Breast epithelium (tissue), 3 donors: Measurements from ENCODE around the gene OPCML.

Experiments used
- CTCF ChIP-seq, 3 donors: fragments of 450-650 bp; IDR thresholded peaks; one replicate each; pipeline ENCODE4 v1.5.1; 2016 to 2017; ENCODE audit warnings: antibody characterized with exemption in 3 of 3, mild to moderate bottlenecking in 3 of 3, moderate library complexity in 3 of 3
- POLR2A ChIP-seq: fragments of 450-650 bp; IDR thresholded peaks from one replicate; pipeline ENCODE4 v1.6.1; 2016; ENCODE audit warnings: antibody characterized with exemption, mild to moderate bottlenecking, moderate library complexity
- POLR2AphosphoS5 ChIP-seq, 3 donors: sonication (generic); formaldehyde crosslinking; IDR thresholded peaks; one replicate each; pipeline ENCODE4 v1.6.1; 2017; ENCODE audit warnings: antibody characterized with exemption in 3 of 3

GRCh38 chr11:133133050-133133449 is 399.3 kb downstream of the OPCML start:
- TF ChIP-seq CTCF (IDR thresholded peaks at IDR 0.05) (no peak), POLR2A (no peak), POLR2AphosphoS5 (IDR thresholded peaks at IDR 0.05) (no peak)
